KMS-11 (cell line): ENCODE data around the gene ARL5A.
A peak's percentile ranks its signal among the peaks of the same experiment; 100 is the strongest.
"Not testable (repeated sequence)": the region's sequence is repeated elsewhere in the genome, so short reads cannot be mapped to it uniquely, and the experiment has no call there.

ENCODE experiments used
- H2AFZ ChIP-seq: fragments of 200-600 bp; sonication (generic); 2 replicates; pipeline ENCODE4 v1.6.1; 2016; ENCODE audit warnings: antibody characterized with exemption, mixed run types, low read depth
- H3K27ac ChIP-seq: fragments of 200-600 bp; sonication (generic); 2 replicates; pipeline ENCODE4 v1.6.1; 2016; ENCODE audit warnings: mild to moderate bottlenecking, mixed run types
- H3K27me3 ChIP-seq: fragments of 200-600 bp; sonication (generic); 2 replicates; pipeline ENCODE4 v1.6.1; 2017; ENCODE audit warnings: mild to moderate bottlenecking, low read depth, mixed run types, moderate library complexity; ENCODE audit not compliant: insufficient read depth
- H3K36me3 ChIP-seq: fragments of 200-600 bp; sonication (generic); 2 replicates; pipeline ENCODE4 v1.6.1; 2017; ENCODE audit warnings: mild to moderate bottlenecking, mixed run types; ENCODE audit not compliant: insufficient read depth
- H3K4me1 ChIP-seq: fragments of 200-600 bp; sonication (generic); 2 replicates; pipeline ENCODE4 v1.6.1; 2016; ENCODE audit warnings: mild to moderate bottlenecking, low read depth, mixed run types; ENCODE audit not compliant: poor library complexity, severe bottlenecking
- H3K4me2 ChIP-seq: fragments of 200-600 bp; sonication (generic); 2 replicates; pipeline ENCODE4 v1.7.0; 2016; ENCODE audit warnings: mild to moderate bottlenecking, mixed run types
- H3K4me3 ChIP-seq: fragments of 200-600 bp; sonication (generic); IDR thresholded peaks from 2 replicates; pipeline ENCODE4 v1.6.1; 2017; ENCODE audit warnings: low read depth, low read length, mixed read lengths; ENCODE audit not compliant: insufficient read depth
- H3K79me2 ChIP-seq: fragments of 200-600 bp; sonication (generic); 2 replicates; pipeline ENCODE4 v1.6.1; 2016; ENCODE audit warnings: low read depth, mixed run types; ENCODE audit not compliant: insufficient read depth
- H3K9ac ChIP-seq: fragments of 200-600 bp; sonication (generic); 2 replicates; pipeline ENCODE4 v1.6.1; 2016; ENCODE audit warnings: mild to moderate bottlenecking, mixed run types
- H4K20me1 ChIP-seq: fragments of 200-600 bp; sonication (generic); 2 replicates; pipeline ENCODE4 v1.6.1; 2016; ENCODE audit warnings: mild to moderate bottlenecking, mixed run types; ENCODE audit not compliant: insufficient read depth
- CTCF ChIP-seq: fragments of 200-600 bp; sonication (generic); conservative IDR thresholded peaks from 2 replicates; pipeline ENCODE4 v1.6.1; 2017; ENCODE audit warnings: low read depth, mild to moderate bottlenecking, antibody characterized with exemption, low read length, moderate library complexity, mixed read lengths

The ARL5A gene

GRCh38 chr2:151828143-151828889, at the start of gene ARL5A:
Gene ARL5A (minus strand): TSS chr2:151828421. CDS start chr2:151828176, 245 bp downstream.
- H3K36me3 ChIP-seq, result no peaks in the 10 kb centered on the region
- peak within 1 kb of the TSS; percentile 80 for H2AFZ ChIP-seq
- peak within 1 kb of the TSS; percentile 91 for H3K4me2 ChIP-seq
- H3K9ac ChIP-seq, result peak within 1 kb of the TSS; percentile 95
- H3K4me1 ChIP-seq, result peaks cover 32% of the 10 kb centered on the region
- peak within 1 kb of the TSS; percentile 95 for H3K4me3 ChIP-seq
- peaks cover 48% of the 10 kb centered on the region for H3K79me2 ChIP-seq
- H3K27ac ChIP-seq, result peak within 1 kb of the TSS; percentile 65
- no peak for TF ChIP-seq CTCF
- no peaks in the 10 kb centered on the region for H3K27me3 ChIP-seq
- peaks cover under 1% of the 10 kb centered on the region for H4K20me1 ChIP-seq

GRCh38 chr2:151875631-151876030, 47.4 kb upstream of the ARL5A start:
- not testable (repeated sequence) for H3K79me2 ChIP-seq, H3K4me3 ChIP-seq, H3K36me3 ChIP-seq, H3K27me3 ChIP-seq, H3K9ac ChIP-seq, H3K4me2 ChIP-seq, H4K20me1 ChIP-seq, H2AFZ ChIP-seq, H3K27ac ChIP-seq, H3K4me1 ChIP-seq

GRCh38 chr2:151872463-151872862, 44.2 kb upstream of the ARL5A start:
- Histone ChIP-seq H3K27ac (no peak overlapping the region), H3K4me3 (no peak overlapping the region), H3K36me3 (no peaks in the 10 kb centered on the region), H2AFZ (no peak overlapping the region), H3K27me3 (no peaks in the 10 kb centered on the region), H3K4me1 (no peaks in the 10 kb centered on the region), H4K20me1 (no peaks in the 10 kb centered on the region), H3K79me2 (no peaks in the 10 kb centered on the region), H3K9ac (no peak overlapping the region), H3K4me2 (no peak overlapping the region)
- TF ChIP-seq CTCF, result no peak

- H3K36me3 ChIP-seq, result no peaks in the 10 kb centered on the region
- no peak overlapping the region for H3K4me2 ChIP-seq
- H4K20me1 ChIP-seq, result no peaks in the 10 kb centered on the region
- no peak overlapping the region for H3K4me3 ChIP-seq
- H3K9ac ChIP-seq, result no peak overlapping the region
- TF ChIP-seq CTCF, result no peak
- H3K79me2 ChIP-seq, result no peaks in the 10 kb centered on the region
- no peak overlapping the region for H3K27ac ChIP-seq
- H3K4me1 ChIP-seq, result no peaks in the 10 kb centered on the region
- no peak overlapping the region for H2AFZ ChIP-seq
- H3K27me3 ChIP-seq, result no peaks in the 10 kb centered on the region
Measured at GRCh38 chr2:151869291-151869690, 41.1 kb upstream of the ARL5A start.

GRCh38 chr2:151862700-151863099, 34.5 kb upstream of the ARL5A start:
- no peak for TF ChIP-seq CTCF
- no peak overlapping the region for H3K27ac ChIP-seq
- H4K20me1 ChIP-seq, result no peaks in the 10 kb centered on the region
- no peaks in the 10 kb centered on the region for H3K36me3 ChIP-seq
- no peaks in the 10 kb centered on the region for H3K79me2 ChIP-seq
- H3K4me2 ChIP-seq, result no peak overlapping the region
- no peak overlapping the region for H3K4me3 ChIP-seq
- no peaks in the 10 kb centered on the region for H3K4me1 ChIP-seq
- no peak overlapping the region for H3K9ac ChIP-seq
- H2AFZ ChIP-seq, result no peak overlapping the region
- no peaks in the 10 kb centered on the region for H3K27me3 ChIP-seq
